ENCODE measurements around the gene EFCAB9.

Gene EFCAB9

DNA sequence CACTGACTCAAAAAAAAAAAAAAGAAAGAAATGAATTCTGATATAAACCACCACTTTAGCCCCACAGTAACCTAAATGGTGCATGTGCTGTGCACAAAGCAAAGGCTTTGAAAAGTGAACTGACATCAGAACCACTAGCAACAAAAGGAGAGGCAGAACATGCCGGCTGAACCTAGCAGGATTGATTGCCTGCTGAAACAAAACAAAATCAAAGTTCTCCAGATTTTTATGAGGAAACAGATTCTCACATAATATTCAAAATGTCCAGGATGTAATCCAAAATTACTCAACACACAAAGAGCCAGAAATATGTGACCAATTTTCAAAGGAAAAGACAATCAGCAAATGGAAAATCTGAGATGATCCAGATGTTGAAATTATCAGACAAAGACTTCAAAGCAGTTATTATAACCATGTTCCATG is 51.7 kb downstream of the EFCAB9 start:
- Mint-ChIP-seq H3K36me3 (ENCODE audit: insufficient read depth) (peaks cover 2% of the 10 kb centered on the region), H3K27ac (no peak overlapping the region), H3K4me3 (no peak overlapping the region), H3K27me3 (no peaks in the 10 kb centered on the region), H3K9me3 (no peaks in the 10 kb centered on the region), H3K4me1 (ENCODE audit: low read depth in 2 of 2) (peaks cover 5 to 9% of the 10 kb centered on the region in 2 donors)
- no peak for DNase-seq
- ATAC-seq (replicated peaks): no peak

DNA sequence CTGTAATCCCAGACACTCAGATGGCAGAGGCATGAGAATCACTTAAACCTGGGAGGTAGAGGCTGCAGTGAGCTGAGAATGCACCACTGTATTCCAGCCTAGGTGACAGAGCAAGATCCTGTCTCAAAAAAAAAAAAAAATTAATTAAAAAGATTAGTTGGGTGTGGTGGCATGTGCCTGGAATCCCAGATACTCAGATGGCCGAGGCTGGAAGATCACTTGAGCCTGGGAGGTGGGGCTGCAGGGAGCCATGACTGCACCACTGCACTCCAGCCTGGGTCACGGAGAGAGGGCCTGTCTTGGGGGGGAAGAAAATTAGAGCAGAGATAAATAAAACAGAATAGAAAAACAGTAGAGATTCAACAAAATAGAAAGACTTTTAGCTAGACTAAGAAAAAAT is 54.7 kb downstream of the EFCAB9 start:
- ATAC-seq (replicated peaks) (no peak), DNase-seq (no peak)
- peaks cover 3% of the 10 kb centered on the region for H3K36me3 Mint-ChIP-seq (ENCODE audit: insufficient read depth)
- H3K27me3 Mint-ChIP-seq: no peaks in the 10 kb centered on the region
- H3K4me3 Mint-ChIP-seq: no peak overlapping the region
- H3K4me1 Mint-ChIP-seq (ENCODE audit: low read depth in 2 of 2): peaks cover 5 to 9% of the 10 kb centered on the region in 2 donors
- H3K27ac Mint-ChIP-seq: no peak overlapping the region
- H3K9me3 Mint-ChIP-seq: peaks cover 0 to 3% of the 10 kb centered on the region in 2 donors

DNA sequence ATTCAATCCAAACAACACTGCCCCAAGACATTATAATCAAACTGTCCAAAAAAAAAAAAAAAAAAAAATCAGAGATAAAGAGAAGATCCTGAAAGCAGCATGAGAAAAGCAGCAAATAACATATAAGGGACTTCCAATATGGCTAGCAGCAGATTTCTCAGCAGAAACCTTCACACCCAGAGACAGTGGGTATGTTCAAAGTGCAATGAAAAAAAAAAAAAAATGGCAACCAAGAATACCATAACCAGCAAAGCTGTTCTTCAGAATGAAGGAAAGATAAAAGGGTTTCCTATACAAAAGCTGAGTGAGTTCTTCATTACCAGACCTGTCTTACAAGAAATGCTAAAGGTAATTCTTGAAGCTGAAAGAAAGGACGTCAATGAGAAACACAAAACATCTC is 57.4 kb downstream of the EFCAB9 start:
- ATAC-seq (replicated peaks): no peak
- Mint-ChIP-seq H3K27ac (no peak overlapping the region), H3K4me1 (ENCODE audit: low read depth in 2 of 2) (peaks cover 5 to 9% of the 10 kb centered on the region in 2 donors), H3K9me3 (peaks cover 0 to 3% of the 10 kb centered on the region in 2 donors), H3K36me3 (ENCODE audit: insufficient read depth) (peaks cover 3% of the 10 kb centered on the region), H3K27me3 (no peaks in the 10 kb centered on the region), H3K4me3 (no peak overlapping the region)
- no peak for DNase-seq

DNA sequence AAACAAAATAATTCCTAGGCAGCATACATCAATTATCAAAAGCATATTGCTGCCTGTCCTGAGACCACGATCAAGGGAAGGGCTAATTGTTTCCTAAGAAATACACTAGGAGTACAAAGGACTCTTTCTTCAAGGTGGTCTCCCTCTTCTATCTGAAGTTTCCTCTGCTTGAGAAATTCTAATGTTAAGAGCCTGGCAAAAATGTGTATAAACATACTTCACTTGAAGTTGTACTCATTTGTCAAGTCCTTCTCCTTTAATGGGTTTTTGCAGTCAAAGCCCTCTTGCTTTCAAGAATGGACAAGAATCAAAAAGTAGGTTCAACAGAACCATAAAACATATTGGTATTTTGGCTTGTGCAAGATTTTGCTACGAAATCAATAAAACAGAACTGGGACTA is 58.5 kb downstream of the EFCAB9 start:
- Mint-ChIP-seq H3K9me3 (peaks cover 0 to 3% of the 10 kb centered on the region in 2 donors), H3K4me1 (ENCODE audit: low read depth in 2 of 2) (peaks cover 0 to 4% of the 10 kb centered on the region in 2 donors), H3K36me3 (ENCODE audit: insufficient read depth) (peaks cover 3% of the 10 kb centered on the region), H3K27ac (no peak overlapping the region), H3K4me3 (no peak overlapping the region), H3K27me3 (no peaks in the 10 kb centered on the region)
- no peak for ATAC-seq (replicated peaks)
- DNase-seq: no peak

Data from effector memory CD8-positive, alpha-beta T cell (primary cell).